Tibial artery (tissue), 4 donors: ENCODE data around the gene EFNA5.

ENCODE experiments used
- DNase-seq, 2 donors: peaks; one replicate each; pipeline ENCODE4 v3.0.0-alpha.2; 2019
- H3K27ac ChIP-seq, 2 donors: fragments of 200-600 bp; sonication (generic) in 1 of 2; 1 replicate in 1 of 2; 2 replicates in 1 of 2; pipeline ENCODE4 v1.5.1; 2018 to 2019; ENCODE audit warnings: mild to moderate bottlenecking in 1 of 2
- H3K27me3 ChIP-seq, 2 donors: fragments of 200-600 bp; sonication (generic) in 1 of 2; one replicate each; pipeline versions ENCODE4 v1.5.1 to v1.6.0; 2016 to 2019
- H3K36me3 ChIP-seq, 3 donors: fragments of 200-600 bp; sonication (generic) in 2 of 3; one replicate each; pipeline ENCODE4 v1.5.1; 2016 to 2019; ENCODE audit warnings: mild to moderate bottlenecking in 2 of 3
- H3K4me1 ChIP-seq, 4 donors: fragments of 200-600 bp; sonication (generic) in 2 of 4; 1 replicate in 3 of 4; 2 replicates in 1 of 4; pipeline ENCODE4 v1.5.1; 2016 to 2019
- H3K4me3 ChIP-seq, 2 donors: fragments of 200-600 bp; sonication (generic) in 1 of 2; 1 replicate in 1 of 2; 2 replicates in 1 of 2; pipeline ENCODE4 v1.5.1; 2018 to 2019; ENCODE audit warnings: mild to moderate bottlenecking in 2 of 2
- H3K9me3 ChIP-seq, 3 donors: fragments of 200-600 bp; sonication (generic) in 1 of 3; one replicate each; pipeline ENCODE4 v1.5.1; 2016 to 2019
- intact Hi-C: fragments of 100-400 bp; cut with DNase I; formaldehyde crosslinking; loops from one replicate; pipeline ENCODE4 v1.15.0; 2023; ENCODE audit warnings: low total_unique reads
- TF ChIP-seq, protein P1 (sequence below), 2 experiments: fragments of 200-600 bp in 1 of 2; fragments of 450-650 bp in 1 of 2; IDR thresholded peaks; one replicate each; pipeline ENCODE4 v1.5.1; 2017 to 2019; ENCODE audit warnings: antibody characterized with exemption in 2 of 2, mild to moderate bottlenecking in 1 of 2, moderate library complexity in 1 of 2

EFNA5 gene

DNA sequence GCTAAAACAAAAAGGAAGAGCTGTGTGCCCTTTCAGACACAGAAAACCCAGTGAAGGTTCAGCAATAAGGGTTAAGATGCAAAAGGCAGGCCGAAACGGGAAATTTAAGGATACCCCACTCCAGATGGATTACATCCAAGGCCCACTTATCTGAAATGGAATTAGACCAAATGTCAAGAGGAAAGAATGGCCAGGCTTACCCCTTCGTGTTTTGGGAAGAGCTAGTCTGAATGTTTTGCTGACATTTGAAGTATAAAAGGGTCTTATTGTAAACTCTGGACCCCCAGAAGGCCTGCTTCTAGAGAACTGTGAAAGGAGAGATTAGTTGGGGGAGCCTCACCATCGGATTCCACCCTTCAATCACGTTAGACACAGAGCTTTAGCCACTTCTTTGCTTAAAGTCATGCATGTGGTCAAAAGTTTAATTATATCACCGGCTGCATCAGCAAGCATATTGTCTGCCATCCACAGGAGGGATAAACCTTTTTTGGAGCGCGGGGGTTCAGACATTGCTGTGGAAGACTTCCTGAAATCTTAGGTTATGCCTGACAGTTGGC, 93.3 kb downstream of the EFNA5 start:
- Histone ChIP-seq H3K4me1 (peaks cover 0 to 16% (median 5%) of the 10 kb centered on the region in 4 donors), H3K4me3 (no peak overlapping the region), H3K9me3 (no peaks in the 10 kb centered on the region), H3K27me3 (no peaks in the 10 kb centered on the region), H3K27ac (no peak overlapping the region), H3K36me3 (no peaks in the 10 kb centered on the region)
- TF ChIP-seq, protein P1, sequence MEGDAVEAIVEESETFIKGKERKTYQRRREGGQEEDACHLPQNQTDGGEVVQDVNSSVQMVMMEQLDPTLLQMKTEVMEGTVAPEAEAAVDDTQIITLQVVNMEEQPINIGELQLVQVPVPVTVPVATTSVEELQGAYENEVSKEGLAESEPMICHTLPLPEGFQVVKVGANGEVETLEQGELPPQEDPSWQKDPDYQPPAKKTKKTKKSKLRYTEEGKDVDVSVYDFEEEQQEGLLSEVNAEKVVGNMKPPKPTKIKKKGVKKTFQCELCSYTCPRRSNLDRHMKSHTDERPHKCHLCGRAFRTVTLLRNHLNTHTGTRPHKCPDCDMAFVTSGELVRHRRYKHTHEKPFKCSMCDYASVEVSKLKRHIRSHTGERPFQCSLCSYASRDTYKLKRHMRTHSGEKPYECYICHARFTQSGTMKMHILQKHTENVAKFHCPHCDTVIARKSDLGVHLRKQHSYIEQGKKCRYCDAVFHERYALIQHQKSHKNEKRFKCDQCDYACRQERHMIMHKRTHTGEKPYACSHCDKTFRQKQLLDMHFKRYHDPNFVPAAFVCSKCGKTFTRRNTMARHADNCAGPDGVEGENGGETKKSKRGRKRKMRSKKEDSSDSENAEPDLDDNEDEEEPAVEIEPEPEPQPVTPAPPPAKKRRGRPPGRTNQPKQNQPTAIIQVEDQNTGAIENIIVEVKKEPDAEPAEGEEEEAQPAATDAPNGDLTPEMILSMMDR (IDR thresholded peaks at IDR 0.05), result no peak
- DNase-seq, result no peak
- intact Hi-C loops, result no loop called here

DNA sequence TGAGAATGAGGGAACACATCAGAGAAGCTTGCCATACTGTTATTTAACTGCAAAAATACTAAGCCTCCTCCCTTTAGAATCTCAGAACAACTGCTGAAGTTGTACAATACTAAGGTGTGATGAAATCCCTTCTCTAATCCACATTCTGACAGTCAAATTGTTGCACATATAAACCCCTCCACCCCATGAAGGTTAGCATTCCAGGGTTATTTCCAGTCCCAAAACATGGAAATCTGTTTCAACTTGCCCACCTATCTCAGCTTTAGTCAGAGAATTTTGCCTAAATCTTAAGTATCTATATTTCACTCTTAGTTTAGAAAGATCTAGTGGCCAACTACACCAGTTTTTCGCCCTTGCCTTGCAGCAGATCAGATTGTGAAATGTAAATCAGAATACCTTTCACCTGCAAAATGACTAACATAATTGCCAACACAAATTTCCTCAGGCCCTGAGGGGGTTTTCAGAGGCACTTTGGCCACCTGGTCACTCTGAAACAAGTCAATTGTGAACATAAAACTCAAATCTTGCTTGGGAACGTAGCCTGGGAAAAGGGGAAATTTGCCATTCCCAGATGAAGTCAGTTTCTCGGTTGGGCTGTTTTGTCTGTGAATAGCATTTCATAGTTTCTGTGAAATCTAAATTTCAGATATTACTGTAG, 93.9 kb downstream of the EFNA5 start:
- H3K27ac ChIP-seq, result no peak overlapping the region
- no peaks in the 10 kb centered on the region for H3K27me3 ChIP-seq
- H3K4me3 ChIP-seq, result no peak overlapping the region
- H3K9me3 ChIP-seq, result no peaks in the 10 kb centered on the region
- H3K36me3 ChIP-seq, result no peaks in the 10 kb centered on the region
- intact Hi-C loops, result no loop called here
- H3K4me1 ChIP-seq, result peaks cover 0 to 15% (median 8%) of the 10 kb centered on the region in 4 donors
- TF ChIP-seq, protein P1 (IDR thresholded peaks at IDR 0.05), result no peak
- no peak for DNase-seq

DNA sequence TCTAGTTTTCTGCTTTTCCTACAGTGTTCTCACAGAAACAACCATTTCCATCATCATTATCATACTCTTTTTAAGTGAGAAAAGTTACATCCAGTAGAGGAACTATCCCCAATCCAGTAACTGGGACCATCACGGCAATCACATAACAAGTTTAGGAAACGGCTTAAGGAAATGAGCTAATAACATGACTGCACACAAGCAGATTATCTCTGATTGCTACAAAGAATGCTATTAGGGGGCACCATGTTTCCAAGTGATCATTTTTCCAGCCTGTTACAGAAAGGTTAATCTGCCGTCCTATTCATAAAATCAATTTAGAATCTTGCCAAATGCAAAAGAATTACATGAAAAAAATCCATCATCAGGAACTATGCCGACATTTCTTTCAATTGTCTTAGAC, 94.6 kb downstream of the EFNA5 start:
- no peaks in the 10 kb centered on the region for H3K36me3 ChIP-seq
- peaks cover 0 to 13% (median 5%) of the 10 kb centered on the region in 4 donors for H3K4me1 ChIP-seq
- DNase-seq, result no peak
- no peaks in the 10 kb centered on the region for H3K9me3 ChIP-seq
- H3K27ac ChIP-seq, result no peak overlapping the region
- H3K4me3 ChIP-seq, result no peak overlapping the region
- TF ChIP-seq, protein P1 (IDR thresholded peaks at IDR 0.05), result no peak
- H3K27me3 ChIP-seq, result no peaks in the 10 kb centered on the region
- intact Hi-C loops, result no loop called here

DNA sequence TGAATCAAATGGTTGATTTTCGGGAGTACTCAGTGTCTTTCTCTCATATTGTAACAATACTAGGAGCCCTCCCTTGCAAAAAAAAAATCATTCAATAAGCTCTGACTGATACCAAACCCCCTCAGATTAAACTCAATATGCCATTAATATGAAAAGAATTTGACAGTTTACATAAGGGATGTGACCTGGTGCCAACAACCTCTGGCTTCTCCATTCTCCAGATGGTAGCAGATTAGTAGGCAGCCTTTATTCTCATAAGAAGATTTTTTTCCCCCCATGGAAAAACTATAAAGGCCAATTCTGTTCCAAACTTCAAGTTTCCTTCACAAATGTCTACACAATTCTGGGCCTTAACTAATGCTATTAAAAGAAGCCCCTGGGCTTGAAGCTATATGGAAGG, 96.5 kb downstream of the EFNA5 start:
- H3K4me3 ChIP-seq, result no peak overlapping the region
- TF ChIP-seq, protein P1 (IDR thresholded peaks at IDR 0.05), result no peak
- no peaks in the 10 kb centered on the region for H3K9me3 ChIP-seq
- intact Hi-C loops, result loop anchor here (5.0 kb wide), 1 partner anchor 98 kb away; the partner anchor contains the start of gene EFNA5
- no peaks in the 10 kb centered on the region for H3K36me3 ChIP-seq
- H3K27me3 ChIP-seq, result no peaks in the 10 kb centered on the region
- no peak for DNase-seq
- no peak overlapping the region for H3K27ac ChIP-seq
- H3K4me1 ChIP-seq, result peaks cover 0 to 18% (median 6%) of the 10 kb centered on the region in 4 donors

DNA sequence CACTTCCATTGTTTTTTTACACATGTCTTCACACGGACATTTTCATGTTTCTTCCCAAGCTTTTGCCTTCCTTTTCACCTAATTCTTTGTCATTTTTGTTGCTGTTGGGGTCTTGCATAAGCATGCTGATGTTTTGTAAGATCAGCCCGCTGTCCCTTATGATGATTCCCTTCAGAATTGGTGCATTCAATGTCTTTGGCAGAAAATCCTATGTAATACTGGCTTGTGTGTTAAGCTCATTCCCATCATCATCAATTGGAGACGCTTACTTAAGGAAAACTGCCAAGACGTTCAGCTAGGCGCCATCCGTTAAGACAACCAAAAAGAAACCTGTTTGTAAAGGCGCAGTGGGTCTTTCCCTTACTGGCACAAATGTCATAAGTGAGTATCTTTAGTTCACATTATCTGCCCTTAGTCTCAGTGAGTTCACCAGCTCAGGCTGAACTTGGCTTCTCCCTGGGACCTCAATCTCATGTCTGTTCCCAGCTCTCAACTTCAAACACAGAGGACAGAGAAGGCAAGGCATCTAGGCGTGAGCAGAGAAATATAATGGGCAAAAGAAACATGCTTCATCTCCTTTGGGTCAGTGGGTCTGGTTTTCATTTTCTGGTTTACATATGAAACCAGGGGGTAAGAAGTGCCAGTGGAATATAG, 97.9 kb downstream of the EFNA5 start:
- intact Hi-C loops, result loop anchor here (5.0 kb wide), 1 partner anchor 99 kb away; the partner anchor contains the start of gene EFNA5
- Histone ChIP-seq H3K9me3 (no peaks in the 10 kb centered on the region), H3K4me3 (no peak overlapping the region), H3K27ac (peak overlapping the region in 1 of 2 donors; percentile 60), H3K4me1 (peaks cover 0 to 30% (median 9%) of the 10 kb centered on the region in 4 donors), H3K27me3 (no peaks in the 10 kb centered on the region), H3K36me3 (no peaks in the 10 kb centered on the region)
- TF ChIP-seq, protein P1 (IDR thresholded peaks at IDR 0.05), result no peak
- DNase-seq, result no peak
